Measurements from ENCODE around the gene BET1L.
"Not testable (repeated sequence)": the region's sequence is repeated elsewhere in the genome, so short reads cannot be mapped to it uniquely, and the experiment has no call there.

Gene BET1L

DNA sequence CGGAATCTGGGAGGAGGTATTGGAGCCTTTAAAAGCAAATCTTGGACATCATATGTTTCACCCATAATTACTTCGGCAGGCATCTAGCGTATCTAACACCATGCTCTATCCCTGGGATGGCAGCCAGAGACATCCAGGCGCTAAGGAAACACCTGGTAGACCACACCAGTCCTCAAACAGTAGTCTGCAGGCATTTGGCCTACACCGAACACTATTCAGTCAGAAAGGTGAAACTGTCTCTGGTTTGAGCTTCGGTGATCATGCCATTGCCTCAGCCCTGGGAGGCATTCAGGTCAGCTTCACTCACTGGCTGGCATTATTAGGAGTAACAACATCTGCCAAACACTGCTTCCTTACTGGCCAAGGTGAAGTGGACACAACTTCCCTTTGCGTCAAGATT lies 17.2 kb upstream of the BET1L start:
- TF ChIP-seq, protein P1, sequence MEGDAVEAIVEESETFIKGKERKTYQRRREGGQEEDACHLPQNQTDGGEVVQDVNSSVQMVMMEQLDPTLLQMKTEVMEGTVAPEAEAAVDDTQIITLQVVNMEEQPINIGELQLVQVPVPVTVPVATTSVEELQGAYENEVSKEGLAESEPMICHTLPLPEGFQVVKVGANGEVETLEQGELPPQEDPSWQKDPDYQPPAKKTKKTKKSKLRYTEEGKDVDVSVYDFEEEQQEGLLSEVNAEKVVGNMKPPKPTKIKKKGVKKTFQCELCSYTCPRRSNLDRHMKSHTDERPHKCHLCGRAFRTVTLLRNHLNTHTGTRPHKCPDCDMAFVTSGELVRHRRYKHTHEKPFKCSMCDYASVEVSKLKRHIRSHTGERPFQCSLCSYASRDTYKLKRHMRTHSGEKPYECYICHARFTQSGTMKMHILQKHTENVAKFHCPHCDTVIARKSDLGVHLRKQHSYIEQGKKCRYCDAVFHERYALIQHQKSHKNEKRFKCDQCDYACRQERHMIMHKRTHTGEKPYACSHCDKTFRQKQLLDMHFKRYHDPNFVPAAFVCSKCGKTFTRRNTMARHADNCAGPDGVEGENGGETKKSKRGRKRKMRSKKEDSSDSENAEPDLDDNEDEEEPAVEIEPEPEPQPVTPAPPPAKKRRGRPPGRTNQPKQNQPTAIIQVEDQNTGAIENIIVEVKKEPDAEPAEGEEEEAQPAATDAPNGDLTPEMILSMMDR (conservative IDR thresholded peaks at IDR 0.05): no peak
- no peak overlapping the region for H3K27ac ChIP-seq

DNA sequence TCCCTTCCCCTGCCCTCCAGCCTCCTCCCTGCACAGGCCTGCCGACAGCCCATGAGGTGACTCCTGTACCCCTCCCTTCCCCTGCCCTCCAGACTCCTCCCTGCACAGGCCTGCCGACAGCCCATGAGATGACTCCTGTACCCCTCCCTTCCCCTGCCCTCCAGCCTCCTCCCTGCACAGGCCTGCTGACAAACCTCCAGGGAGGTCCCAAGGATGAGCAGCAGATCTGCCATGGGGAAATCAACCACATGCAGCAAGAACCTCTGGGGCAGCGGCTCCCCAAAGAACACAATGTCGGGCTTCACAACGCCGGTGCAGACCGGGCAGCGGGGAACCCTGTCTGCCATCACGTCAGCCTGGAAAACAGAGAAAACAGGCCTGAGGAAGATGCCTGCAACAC lies 16.7 kb upstream of the BET1L start:
- TF ChIP-seq, protein P1 (conservative IDR thresholded peaks at IDR 0.05): no peak
- no peak overlapping the region for H3K27ac ChIP-seq

DNA sequence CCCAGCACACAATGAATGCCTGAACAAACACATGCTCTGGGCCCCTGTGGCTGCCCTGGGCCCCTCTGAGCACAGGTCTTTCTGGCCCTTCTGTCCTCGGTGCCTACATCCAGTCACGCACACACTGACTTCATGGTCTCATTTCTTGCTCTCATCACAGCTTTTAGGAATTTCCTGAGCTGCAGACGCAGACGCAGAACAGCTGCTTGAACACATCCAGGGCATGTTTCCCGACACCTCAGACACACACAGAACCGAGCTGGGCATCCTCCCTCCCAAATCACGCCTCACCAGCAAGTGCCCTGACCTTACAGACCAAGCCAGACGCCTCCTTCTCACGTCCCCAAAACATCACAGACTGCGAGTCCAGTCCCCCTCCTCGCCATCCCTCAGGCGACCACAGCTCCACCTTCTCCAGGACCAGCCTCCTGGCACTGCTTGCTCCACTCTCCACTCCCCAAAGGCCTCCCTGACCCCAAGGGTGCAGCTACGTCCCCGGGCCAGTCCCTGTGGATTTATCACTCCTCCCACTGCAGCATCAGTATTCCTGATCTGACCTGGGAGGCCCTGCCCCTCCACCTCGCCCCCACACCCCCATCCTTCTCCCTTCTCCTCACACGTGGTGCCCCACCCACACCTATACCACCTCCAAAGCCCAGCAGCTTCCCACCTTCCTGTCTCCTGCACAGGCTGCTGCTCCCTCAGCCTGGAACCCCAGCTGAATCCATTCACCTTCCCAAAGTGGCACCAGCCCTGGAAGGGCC lies 16.0 kb upstream of the BET1L start:
- TF ChIP-seq, protein P1 (conservative IDR thresholded peaks at IDR 0.05): no peak
- no peak overlapping the region for H3K27ac ChIP-seq

DNA sequence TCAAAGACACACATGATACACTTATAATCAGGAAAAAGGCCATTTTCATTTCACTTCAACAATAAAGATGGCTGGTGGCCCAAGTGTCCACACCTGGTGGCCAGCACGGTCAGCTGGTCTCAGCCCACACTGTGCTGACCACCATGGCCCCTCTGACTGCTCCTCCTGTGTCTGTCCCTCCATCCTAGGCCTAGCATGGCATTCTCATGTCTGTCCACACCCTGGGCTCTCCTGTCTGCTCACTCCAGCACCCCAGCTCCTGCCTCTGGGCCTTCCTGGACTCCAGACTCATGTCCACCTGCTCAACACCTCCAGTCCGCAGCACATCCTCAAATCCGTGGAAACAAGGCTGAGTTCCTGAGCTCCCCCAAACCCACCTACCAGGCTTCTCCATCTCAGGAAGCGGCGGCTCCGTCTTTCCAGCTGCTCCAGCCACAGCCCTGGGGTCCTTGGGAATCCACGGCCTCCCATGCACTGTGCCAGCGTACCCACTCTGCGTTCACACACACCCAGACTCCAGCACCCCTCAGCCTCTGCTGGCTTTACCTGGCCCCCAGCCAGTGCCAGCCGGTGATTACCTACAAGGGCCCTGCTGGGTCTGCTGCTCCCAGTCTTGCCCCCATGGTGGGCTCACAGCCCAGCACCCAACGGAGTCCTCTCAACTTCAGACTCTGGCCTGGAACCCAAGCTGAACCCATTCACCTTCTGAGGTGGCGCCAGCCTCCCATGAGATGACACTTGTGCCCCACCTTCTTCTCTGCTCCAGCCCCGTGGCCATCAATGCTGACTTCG lies 15.0 kb upstream of the BET1L start:
- no peak overlapping the region for H3K27ac ChIP-seq
- TF ChIP-seq, protein P1 (conservative IDR thresholded peaks at IDR 0.05): no peak

DNA sequence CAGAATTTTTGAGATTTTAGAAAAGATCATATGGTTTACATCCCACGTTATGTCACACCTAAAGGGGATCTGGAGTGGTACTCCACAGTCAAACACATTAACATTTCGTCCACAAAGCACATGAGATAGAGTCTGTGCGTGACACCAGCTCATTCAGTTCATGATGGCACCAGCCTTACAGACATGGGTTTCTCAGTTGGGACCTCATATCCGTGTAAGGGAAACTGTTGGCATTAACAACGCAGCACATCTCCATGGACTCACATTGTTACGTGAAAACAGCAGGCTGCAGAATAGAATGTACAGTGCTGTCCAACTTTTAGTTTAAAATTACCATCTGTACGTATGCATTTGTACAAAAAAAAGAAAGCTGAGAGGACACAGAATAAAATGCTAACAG lies 14.3 kb upstream of the BET1L start:
- no peak overlapping the region for H3K27ac ChIP-seq
- TF ChIP-seq, protein P1 (conservative IDR thresholded peaks at IDR 0.05): no peak

DNA sequence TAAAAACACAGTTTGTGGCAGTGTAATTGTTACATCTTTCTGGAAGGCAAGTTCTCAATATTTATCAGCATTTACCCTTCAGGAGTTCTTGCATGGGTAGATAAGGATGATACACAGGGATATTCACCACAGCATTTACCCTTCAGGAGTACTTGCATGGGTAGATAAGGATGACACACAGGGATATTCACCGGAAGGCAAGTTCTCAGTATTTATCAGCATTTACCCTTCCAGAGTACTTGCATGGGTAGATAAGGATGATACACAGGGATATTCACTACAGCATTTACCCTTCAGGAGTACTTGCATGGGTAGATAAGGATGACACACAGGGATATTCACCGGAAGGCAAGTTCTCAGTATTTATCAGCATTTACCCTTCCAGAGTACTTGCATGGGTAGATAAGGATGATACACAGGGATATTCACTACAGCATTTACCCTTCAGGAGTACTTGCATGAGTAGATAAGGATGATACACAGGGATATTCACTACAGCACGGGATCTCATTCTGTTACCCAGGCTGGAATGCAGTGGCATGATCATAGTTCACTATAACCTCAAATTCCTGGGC lies 13.5 kb upstream of the BET1L start:
- not testable (repeated sequence) for H3K27ac ChIP-seq

DNA sequence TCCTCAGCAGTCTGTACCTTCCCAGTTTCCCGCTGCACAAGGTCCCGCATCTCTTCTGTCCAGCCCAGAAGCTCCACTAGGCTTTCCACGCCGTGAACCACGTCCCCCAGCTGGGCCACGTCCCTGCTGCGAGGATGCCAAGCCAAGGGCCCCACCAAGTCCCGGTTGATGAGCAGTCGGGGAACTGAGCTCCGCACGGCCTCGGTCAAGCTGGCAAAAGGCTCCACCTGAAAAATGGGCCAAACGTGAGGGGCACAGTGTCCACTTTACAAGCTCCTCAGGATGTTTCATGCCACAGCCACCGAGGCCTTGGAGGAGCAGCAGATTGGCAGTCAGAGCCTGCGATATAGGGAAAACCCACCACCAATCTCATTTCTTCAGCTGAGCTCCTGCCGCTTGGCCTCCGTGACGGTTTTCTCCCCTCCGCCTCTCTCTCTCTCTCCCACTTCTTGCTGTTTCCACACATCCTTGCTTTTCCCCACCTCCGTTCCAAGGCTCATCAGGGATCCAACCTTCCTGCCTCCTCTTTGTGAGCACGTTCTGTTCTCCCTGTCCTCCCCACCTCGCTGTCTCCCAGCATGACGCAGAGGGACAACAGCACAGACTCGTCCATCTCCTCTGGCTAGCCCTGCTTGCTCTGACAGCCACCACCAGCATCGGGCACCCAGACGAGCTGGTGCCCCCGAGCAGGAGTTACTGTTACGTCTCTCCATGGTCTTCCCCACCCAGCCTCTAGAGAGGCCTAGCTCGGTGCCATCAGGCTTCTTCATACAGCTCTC lies 11.8 kb upstream of the BET1L start:
- TF ChIP-seq, protein P1 (conservative IDR thresholded peaks at IDR 0.05): no peak
- no peak overlapping the region for H3K27ac ChIP-seq
